Left lobe of liver (tissue), 2 donors: ENCODE data around the gene ZC3HAV1. TPM values are rescaled to one million over a fixed set of nuclear protein-coding genes. Genes with fewer than 3 reads are reported as not detected.
"Not testable (repeated sequence)": the region's sequence is repeated elsewhere in the genome, so short reads cannot be mapped to it uniquely, and the experiment has no call there.

Experiments
- ATAC-seq: fragments of 200-7000 bp; cut with Tn5 transposase; one replicate; pipeline ENCODE4 v1.9.1; 2020; ENCODE audit warnings: mild to moderate bottlenecking, moderate library complexity
- DNase-seq: peaks from one replicate; pipeline ENCODE4 v3.0.0-alpha.2; 2020; ENCODE audit warnings: low spot score
- total RNA-seq: library from RNA; stranded (reverse); gene quantifications from one replicate; pipeline ENCODE4 v1.2.1, GENCODE V29; 2021
- donor health status: DM: no; HTN: no; CAD: no; lungs with moderate emphysema.
- donor health status: DM: no; HTN: yes; CAD: no.

The ZC3HAV1 gene
- total RNA-seq, 1 donor from 2014 or later = 16.8 TPM

- ATAC-seq (no peak), DNase-seq (no peak)
Measured at GRCh38 chr7:139055674-139056073, 53.8 kb downstream of the ZC3HAV1 start.

GRCh38 chr7:139054656-139055055 lies 54.9 kb downstream of the ZC3HAV1 start:
- not testable (repeated sequence) for ATAC-seq, DNase-seq

- DNase-seq = no peak
- ATAC-seq = no peak
Measured at GRCh38 chr7:139054101-139054500, 55.4 kb downstream of the ZC3HAV1 start.

- ATAC-seq (no peak), DNase-seq (no peak)
Measured at GRCh38 chr7:139051655-139052054, 57.9 kb downstream of the ZC3HAV1 start.

GRCh38 chr7:139049936-139050335 lies 59.6 kb downstream of the ZC3HAV1 start:
- ATAC-seq = no peak

GRCh38 chr7:139049111-139049510 lies 60.4 kb downstream of the ZC3HAV1 start:
- ATAC-seq (no peak), DNase-seq (no peak)

More at GRCh38 chr7:139049936-139050335, 59.6 kb downstream of the ZC3HAV1 start:
- no peak for DNase-seq

- ATAC-seq = no peak
Measured at GRCh38 chr7:139047970-139048369, 61.5 kb downstream of the ZC3HAV1 start.

GRCh38 chr7:139046143-139046542 lies 63.4 kb downstream of the ZC3HAV1 start:
- no peak for DNase-seq
- ATAC-seq = no peak

More at GRCh38 chr7:139047970-139048369, 61.5 kb downstream of the ZC3HAV1 start:
- no peak for DNase-seq

- no peak for DNase-seq
- no peak for ATAC-seq
Measured at GRCh38 chr7:139044813-139045794, 64.4 kb downstream of the ZC3HAV1 start.

GRCh38 chr7:139043823-139044812 lies 65.4 kb downstream of the ZC3HAV1 start:
- ATAC-seq = peak; percentile 27
- no peak for DNase-seq

GRCh38 chr7:139041378-139042085 lies 68.0 kb downstream of the ZC3HAV1 start:
- no peak for DNase-seq
- no peak for ATAC-seq

GRCh38 chr7:139038691-139039090 lies 70.8 kb downstream of the ZC3HAV1 start:
- DNase-seq = no peak

GRCh38 chr7:139036901-139037300 lies 72.6 kb downstream of the ZC3HAV1 start:
- ATAC-seq = no peak
- no peak for DNase-seq

More at GRCh38 chr7:139038691-139039090, 70.8 kb downstream of the ZC3HAV1 start:
- ATAC-seq = no peak

- peak; percentile 85 for ATAC-seq
- peak; percentile 52 for DNase-seq
Measured at GRCh38 chr7:139035586-139036353, 73.8 kb downstream of the ZC3HAV1 start, which contains the start of gene ZC3HAV1L. Gene ZC3HAV1L (minus strand): TSS chr7:139036042. CDS start chr7:139036017, 25 bp downstream.

GRCh38 chr7:139034855-139035585 lies 74.5 kb downstream of the ZC3HAV1 start:
- ATAC-seq (peak; percentile 9), DNase-seq (no peak)

- ATAC-seq (no peak), DNase-seq (no peak)
Measured at GRCh38 chr7:139034336-139034735, 75.2 kb downstream of the ZC3HAV1 start.

- ATAC-seq = no peak
- no peak for DNase-seq
Measured at GRCh38 chr7:139033346-139034114, 76.0 kb downstream of the ZC3HAV1 start.

GRCh38 chr7:139032473-139032872 lies 77.0 kb downstream of the ZC3HAV1 start:
- no peak for ATAC-seq
- DNase-seq = no peak
